SW480 (cell line): ENCODE measurements around the gene APLN.

ENCODE experiments used
- DNase-seq: peaks from one replicate; pipeline ENCODE4 v3.0.0-alpha.2; 2016; ENCODE audit warnings: low spot score

APLN gene

DNA sequence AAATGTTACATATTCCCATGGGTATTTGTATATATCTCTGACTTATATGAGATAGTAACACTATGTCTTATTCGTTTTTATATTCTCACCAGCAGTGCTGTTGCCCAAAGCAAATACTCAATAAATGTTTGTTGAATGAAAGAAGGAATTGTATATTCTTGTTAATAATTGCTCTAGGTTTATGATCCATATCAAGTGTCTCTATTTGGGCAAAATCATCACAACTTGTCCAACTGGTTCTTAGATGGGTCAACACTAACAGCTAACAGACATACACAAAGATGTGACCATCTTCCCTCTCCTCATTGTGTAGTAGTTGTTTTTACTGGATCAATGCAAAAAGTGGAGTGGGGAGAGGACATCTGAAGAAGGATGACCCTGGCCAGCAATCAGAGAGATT is 6.6 kb upstream of the APLN start:
- no peak for DNase-seq

- no peak for DNase-seq
Measured at GRCh38 chrX:129659861-129660260, 5.1 kb upstream of the APLN start.

- DNase-seq = no peak
Measured at GRCh38 chrX:129659141-129659540, 4.4 kb upstream of the APLN start.

DNA sequence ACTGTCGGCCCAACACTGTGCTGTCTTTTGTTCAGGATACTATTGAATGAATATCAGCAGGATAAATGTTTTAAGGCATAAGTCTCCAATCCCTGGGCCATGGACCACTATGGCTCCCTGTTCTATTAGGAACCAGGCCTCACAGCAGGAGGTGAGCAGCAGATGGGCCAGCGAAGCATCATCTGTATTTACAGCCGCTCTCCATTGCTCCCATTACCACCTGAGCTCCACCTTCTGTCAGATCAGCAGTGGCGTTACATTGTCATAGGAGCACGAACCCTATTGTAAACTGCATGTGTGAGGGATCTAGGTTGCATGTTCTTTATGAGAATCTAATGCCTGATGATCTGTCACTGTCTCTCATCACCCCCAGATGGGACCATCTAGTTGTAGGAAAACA is 3.7 kb upstream of the APLN start:
- no peak for DNase-seq

DNA sequence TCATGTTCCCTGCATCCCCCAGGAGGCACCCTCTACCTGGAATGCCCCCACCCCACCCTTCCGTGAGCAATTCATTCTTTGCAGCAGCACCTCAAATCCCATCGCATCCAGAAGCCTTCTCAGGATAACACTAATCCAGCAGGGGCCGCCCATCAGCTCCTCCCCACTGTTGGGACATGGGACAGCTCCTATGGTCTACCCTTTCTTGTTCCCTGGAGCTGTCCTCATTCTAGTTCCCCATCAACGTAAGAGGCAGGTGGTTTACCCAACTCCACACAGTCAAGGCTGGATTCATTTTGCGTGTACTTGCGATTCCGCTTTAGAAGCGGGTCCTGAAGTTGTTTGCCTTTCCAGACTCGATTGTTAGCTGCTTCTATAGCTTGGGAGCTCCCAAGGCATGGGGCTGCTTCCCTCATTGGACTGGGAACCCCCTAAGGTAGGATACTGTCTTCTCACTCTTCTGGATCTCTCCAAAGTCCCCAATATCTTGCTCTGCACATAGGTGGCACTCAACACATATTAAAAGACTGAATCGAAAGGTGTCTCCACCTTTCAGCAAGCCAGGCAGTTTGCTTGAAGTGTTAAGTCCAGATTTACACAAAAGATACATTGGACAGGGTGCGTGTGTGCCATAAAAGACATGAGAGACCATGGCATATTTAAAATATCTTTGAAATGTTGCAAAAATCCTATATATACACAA is 942 bp upstream of the APLN start:
- peak; percentile 59 for DNase-seq

- peak; percentile 30 for DNase-seq
Measured at GRCh38 chrX:129653971-129654651, 645 bp downstream of the APLN start.

GRCh38 chrX:129653181-129653970 is 1.4 kb downstream of the APLN start:
- DNase-seq = no peak

- no peak for DNase-seq
Measured at GRCh38 chrX:129652565-129653169, 2.1 kb downstream of the APLN start.

GRCh38 chrX:129651756-129652564 is 2.8 kb downstream of the APLN start:
- DNase-seq = no peak

DNA sequence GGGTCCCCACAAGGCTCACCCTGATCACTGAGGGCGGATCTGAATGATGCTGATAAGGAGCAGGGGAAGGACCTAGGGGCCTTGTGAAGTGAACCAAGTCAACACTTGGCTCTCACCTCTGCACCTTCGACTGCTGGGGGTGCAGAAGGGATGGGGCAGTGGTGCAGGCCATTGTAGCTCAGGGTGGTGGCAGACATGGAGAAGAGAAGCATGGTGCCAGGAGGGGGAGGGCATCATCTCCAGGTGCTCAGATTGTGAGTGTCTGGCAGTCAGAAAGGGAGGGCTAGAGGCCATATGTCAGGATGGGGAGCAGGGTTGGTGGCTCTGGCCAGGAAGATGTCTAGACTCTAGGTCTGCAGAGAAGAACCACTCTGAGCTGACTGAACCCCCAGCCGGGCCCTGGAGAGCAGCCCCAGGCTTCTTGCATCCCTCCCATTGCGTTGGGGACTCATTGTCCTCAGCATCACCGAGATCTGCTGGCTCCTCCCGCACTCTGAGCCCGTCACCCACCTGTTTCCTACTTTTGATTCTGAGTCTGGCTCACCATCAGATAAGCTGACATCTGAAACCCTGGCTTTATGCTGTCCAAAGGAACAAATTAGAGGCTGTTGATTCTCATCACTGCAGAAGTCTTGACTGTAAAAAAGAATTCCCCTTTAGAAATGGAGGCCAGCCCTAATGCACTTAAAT is 3.8 kb downstream of the APLN start:
- no peak for DNase-seq

DNA sequence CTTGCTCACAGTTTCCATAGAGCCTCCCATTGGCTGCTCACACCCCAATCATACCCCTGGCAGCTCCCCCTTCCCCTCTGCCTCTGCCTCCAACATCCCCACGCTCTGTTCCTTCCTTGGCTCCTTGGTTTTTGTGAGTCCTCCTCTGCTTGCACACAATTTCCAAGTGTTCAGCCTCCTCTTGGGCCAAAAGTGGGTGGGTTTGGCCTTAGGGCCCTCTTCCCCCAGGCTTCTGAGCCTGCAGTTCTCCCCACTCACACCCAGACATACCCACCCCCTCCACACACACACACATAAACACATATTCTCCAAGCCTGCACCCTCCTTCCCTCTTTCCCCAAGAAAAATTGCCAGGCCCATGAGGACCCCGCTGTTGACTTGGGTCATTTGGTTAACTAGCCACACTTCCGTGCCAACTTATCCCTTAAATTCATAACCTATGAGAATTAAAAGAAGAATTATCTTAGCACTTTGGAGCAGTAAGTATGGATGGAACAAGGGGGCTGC is 4.5 kb downstream of the APLN start:
- no peak for DNase-seq

DNA sequence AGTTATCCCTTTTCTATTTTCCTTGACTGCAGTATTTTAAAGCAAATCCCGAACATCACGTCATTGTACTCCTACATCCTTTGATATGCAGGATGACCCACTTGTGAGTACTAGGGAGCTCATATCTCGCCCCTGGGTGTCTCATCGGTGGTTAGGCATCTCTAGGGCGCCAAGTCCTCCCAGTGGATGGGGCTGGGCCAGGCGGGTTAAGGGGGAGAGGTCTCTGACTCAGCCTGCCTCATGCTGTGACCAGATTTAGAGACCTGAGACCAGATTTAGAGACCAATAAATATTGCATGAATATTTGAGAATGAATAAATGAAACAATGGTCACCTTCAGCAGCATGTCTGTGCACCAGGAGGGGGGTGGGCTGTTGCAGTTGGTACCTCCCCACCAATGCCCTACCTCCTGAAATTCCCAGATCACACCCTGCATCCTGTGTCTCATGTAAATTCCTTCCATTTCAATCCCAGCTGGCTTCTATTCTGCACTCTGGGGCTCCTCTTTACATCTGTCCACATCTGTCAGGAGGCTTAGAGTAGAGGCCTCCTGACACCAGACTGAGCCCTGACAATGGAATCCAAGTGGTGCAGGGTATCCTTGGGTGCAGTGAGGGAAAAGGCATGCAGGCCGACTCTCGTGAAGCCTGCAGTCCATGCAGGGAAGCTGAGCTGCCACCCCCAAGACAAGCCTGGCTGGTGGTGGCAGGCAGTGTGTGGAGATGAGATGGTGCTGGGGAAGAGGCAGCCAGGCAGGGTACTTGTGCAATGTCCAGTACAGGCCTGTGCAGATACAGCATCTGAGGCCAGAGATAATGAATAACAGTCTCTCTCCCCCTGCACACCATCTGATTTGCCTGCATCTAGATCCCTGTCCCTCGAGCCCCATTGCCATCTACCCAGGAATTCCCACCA is 5.2 kb downstream of the APLN start:
- no peak for DNase-seq

DNA sequence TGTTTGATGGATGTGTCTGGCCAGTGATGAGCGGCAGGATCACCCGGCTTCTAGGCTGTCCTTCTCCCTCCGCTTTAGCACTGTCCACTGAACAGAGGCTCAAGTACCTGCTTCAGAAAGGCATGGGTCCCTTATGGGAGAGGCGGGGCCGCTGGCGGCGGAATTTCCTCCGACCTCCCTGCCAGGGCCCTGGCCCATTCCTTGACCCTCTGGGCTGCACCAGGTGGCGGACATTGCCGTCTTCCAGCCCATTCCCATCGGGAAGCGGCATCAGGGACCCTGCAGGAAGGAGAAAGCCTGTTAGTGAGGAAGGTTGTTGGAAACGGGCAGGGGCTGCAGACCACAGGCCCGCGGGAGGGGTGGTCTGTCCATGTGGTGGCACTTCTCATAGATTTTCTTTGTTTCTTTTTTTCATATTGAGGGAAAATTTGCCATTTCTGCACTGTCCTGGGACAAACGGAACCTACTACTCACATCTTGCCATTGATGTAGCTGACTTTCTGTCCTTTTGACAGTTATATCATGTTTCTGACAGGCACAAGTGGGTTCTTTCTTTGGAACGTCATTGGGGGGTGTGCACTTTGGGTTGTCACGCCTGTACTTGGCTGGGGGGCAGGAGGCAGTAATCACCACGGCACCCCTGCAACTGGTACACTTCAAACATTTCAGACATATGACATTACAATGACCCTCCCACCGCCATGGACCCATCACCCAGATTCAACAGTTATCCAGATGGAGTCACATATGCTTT is 6.1 kb downstream of the APLN start:
- DNase-seq = no peak

DNA sequence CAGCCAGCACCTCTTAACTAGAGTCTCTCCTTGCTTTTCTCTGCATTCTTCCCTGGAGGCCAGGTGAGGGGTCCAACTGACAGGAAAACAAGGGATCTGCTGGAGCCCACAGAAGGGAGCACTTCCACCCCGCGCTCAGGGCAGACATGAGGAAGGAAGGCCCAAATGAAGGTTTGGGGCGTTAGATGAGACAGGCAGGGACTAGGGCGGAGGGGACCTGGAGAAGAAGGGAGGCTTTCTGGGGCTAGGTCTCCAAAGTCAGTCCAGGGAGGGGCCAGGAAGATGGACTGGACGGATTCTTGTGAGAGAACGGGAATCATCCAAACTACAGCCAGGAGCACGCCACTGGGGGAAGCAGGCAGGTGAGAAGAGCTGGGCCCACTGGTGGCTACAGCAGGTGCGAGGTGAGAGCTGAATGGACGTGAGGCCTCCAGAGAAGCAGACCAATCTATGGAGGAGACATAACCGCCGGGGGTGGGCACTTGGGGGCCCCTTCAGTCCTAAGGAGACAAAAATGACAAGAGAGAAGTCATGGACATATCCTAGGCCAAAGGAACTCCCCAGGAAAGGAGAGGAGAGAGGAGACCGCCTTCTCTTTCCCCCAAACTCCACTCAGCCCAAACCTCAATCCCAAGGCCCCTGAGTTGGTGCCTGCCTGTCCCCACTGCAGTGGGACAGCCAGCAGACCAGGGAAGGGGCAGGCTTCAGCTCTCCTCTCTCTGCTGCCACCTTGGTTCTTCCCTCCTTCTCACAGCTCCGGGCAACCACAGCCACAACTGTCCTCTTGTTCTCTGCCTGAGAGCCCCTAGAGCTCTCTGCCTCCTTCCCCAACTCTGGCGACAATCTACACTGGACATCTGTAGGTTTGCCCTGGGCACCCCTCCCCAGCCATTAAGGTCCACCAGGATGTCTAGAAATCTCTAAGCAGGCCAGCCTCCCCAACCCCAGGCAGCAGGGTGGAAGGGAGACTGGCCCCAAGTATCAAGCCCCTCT is 7.0 kb downstream of the APLN start:
- no peak for DNase-seq

DNA sequence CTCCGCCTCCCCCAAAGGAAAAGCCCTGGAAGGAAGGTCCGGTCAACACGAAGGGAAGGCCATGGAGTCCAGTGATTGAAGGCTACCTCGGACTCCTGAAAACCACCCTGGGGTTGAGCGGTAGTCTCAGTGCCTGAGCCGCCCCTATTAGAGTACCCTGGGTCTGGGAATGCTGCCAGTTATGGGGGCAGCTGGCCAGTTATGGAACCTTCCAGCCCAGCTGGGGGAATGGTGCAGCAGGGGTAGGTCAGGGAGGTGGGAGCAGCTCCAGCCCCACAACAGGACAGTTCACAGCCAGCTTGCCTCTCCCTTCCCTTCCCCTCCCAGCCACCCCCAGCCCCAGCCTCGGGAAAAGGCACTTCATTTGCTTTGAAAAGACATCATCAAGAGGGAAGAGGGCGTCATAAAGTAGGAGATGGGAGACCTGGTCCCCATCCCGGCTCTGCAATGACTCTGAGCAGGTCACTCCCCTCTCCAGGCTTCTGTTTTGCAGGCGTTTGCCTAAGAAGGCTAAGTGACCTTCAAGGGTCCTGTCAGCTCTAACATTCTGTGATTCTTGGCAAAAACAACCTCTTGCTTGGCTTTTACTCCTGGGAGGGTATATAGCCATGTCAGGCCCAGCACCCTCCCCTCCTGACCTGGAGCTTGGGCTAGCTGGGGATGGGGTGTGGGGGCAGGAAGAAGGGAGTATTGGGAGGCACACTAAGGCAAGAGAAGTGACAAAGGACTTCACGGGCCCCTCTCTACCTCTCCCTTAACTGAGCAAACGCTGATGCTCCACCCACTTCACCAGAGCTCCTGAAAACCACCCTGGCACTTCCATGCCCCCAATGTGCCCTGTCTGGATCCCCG is 8.0 kb downstream of the APLN start:
- no peak for DNase-seq

GRCh38 chrX:129642641-129643040 is 12.1 kb downstream of the APLN start:
- no peak for DNase-seq

DNA sequence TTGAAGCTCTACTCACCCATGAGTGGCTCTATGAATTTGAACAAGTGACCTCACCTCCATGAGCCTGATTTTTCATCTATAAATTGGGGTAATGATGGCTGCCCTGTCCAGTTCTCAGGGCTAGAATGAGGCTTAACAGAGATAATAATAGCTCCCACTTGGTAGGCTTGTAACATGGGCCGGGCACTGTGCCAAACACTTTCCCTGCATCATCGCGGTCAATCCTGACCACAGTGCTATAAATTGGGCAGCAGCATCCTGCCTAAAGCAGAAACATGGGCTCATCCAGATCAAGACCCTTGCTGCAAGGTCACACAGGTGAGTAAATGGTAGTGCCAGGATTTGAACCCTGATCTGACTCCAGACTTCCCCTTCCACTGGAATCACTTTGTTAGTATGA is 12.8 kb downstream of the APLN start:
- DNase-seq = no peak
